ENCODE measurements around the gene ADCY7. TPM values are rescaled to one million over a fixed set of nuclear protein-coding genes. Genes with fewer than 3 reads are reported as not detected.

Gene ADCY7
- total and polyA plus RNA-seq, 3 donors from 2014 or later: 5.9 to 9.4 (median 5.9) TPM

GRCh38 chr16:50247906-50248608 is 18.3 kb upstream of the ADCY7 start:
- Histone ChIP-seq H3K36me3 (ENCODE audit: low read depth, missing control alignments) (no peaks in the 10 kb centered on the region), H3K27ac (no peak overlapping the region), H3K27me3 (no peaks in the 10 kb centered on the region), H3K4me1 (peaks cover 21% of the 10 kb centered on the region), H3K9me3 (no peaks in the 10 kb centered on the region), H3K4me3 (no peak overlapping the region)
- 88 to 92% methylated on average over 9 to 13 of the region's 13 CpGs for WGBS, 2 donors
- TF ChIP-seq CTCF (IDR thresholded peaks at IDR 0.05): no peak
- no peak for TF ChIP-seq POLR2A (IDR thresholded peaks at IDR 0.05)
- intact Hi-C loops (cut with DNase I; ENCODE audit: low total_unique reads): loop anchor here (10.0 kb wide), 1 partner anchor 117 kb away; the partner anchor contains the start of gene BRD7
- DNase-seq: no peak

- no peaks in the 10 kb centered on the region for H3K36me3 ChIP-seq (ENCODE audit: low read depth, missing control alignments)
- H3K27ac ChIP-seq: no peak overlapping the region
- H3K4me1 ChIP-seq: peaks cover 21% of the 10 kb centered on the region
- H3K27me3 ChIP-seq: no peaks in the 10 kb centered on the region
- 91 to 94% methylated on average over 8 of the region's 8 CpGs for WGBS, 2 donors
- no peak for TF ChIP-seq CTCF (IDR thresholded peaks at IDR 0.05)
- no peak for TF ChIP-seq POLR2A (IDR thresholded peaks at IDR 0.05)
- no peak for DNase-seq
- intact Hi-C loops (cut with DNase I; ENCODE audit: low total_unique reads): loop anchor here (10.0 kb wide), 1 partner anchor 116 kb away; the partner anchor contains the start of gene BRD7
- H3K9me3 ChIP-seq: no peaks in the 10 kb centered on the region
- H3K4me3 ChIP-seq: no peak overlapping the region
Observed at GRCh38 chr16:50248845-50249244, 17.5 kb upstream of the ADCY7 start.

GRCh38 chr16:50251375-50252081 is 14.8 kb upstream of the ADCY7 start:
- Histone ChIP-seq H3K27ac (no peak overlapping the region), H3K4me3 (no peak overlapping the region), H3K27me3 (no peaks in the 10 kb centered on the region), H3K36me3 (ENCODE audit: low read depth, missing control alignments) (no peaks in the 10 kb centered on the region), H3K9me3 (no peaks in the 10 kb centered on the region), H3K4me1 (peaks cover 3% of the 10 kb centered on the region)
- WGBS, 2 donors: 90 to 92% methylated on average over 13 to 15 of the region's 15 CpGs
- no peak for TF ChIP-seq CTCF (IDR thresholded peaks at IDR 0.05)
- no peak for TF ChIP-seq POLR2A (IDR thresholded peaks at IDR 0.05)
- DNase-seq: no peak
- intact Hi-C loops (cut with DNase I; ENCODE audit: low total_unique reads): no loop called here

GRCh38 chr16:50252082-50252611 is 14.2 kb upstream of the ADCY7 start:
- DNase-seq: no peak
- no peaks in the 10 kb centered on the region for H3K36me3 ChIP-seq (ENCODE audit: low read depth, missing control alignments)
- no peaks in the 10 kb centered on the region for H3K9me3 ChIP-seq
- H3K27me3 ChIP-seq: no peaks in the 10 kb centered on the region
- H3K27ac ChIP-seq: no peak overlapping the region
- 94 to 97% methylated on average over 9 of the region's 9 CpGs for WGBS, 2 donors
- intact Hi-C loops (cut with DNase I; ENCODE audit: low total_unique reads): no loop called here
- no peaks in the 10 kb centered on the region for H3K4me1 ChIP-seq
- H3K4me3 ChIP-seq: no peak overlapping the region
- TF ChIP-seq POLR2A (IDR thresholded peaks at IDR 0.05): no peak
- TF ChIP-seq CTCF (IDR thresholded peaks at IDR 0.05): no peak
